Osteoblast (primary cell): ENCODE data around the gene ACOT12. TPM values are rescaled to one million over a fixed set of nuclear protein-coding genes. Genes with fewer than 3 reads are reported as not detected.

ENCODE experiments used
- DNase-seq: peaks from one replicate; pipeline ENCODE4 v3.0.0; 2011; ENCODE audit warnings: low spot score, mixed read lengths; ENCODE audit not compliant: insufficient read length; ENCODE audit errors: missing footprints
- H2AFZ ChIP-seq: 2 replicates; pipeline ENCODE4 v1.6.0; 2011; ENCODE audit warnings: mild to moderate bottlenecking, low read length
- H3K27ac ChIP-seq: 2 replicates; pipeline ENCODE4 v1.5.1; 2011; ENCODE audit warnings: mild to moderate bottlenecking, low read depth, low read length, moderate library complexity
- H3K27me3 ChIP-seq: 2 replicates; pipeline ENCODE4 v1.6.0; 2012; ENCODE audit warnings: mild to moderate bottlenecking, control low read depth, inconsistent platforms, low read length, moderate library complexity; ENCODE audit not compliant: insufficient read depth
- H3K36me3 ChIP-seq: 2 replicates; pipeline ENCODE4 v1.5.1; 2011; ENCODE audit warnings: mild to moderate bottlenecking, low read length, control low read depth, moderate library complexity; ENCODE audit not compliant: insufficient read depth
- H3K4me1 ChIP-seq: 2 replicates; pipeline ENCODE4 v1.5.1; 2011; ENCODE audit warnings: mild to moderate bottlenecking, low read length, control low read depth, moderate library complexity; ENCODE audit not compliant: insufficient read depth
- H3K4me2 ChIP-seq: 2 replicates; pipeline ENCODE4 v1.6.0; 2011; ENCODE audit warnings: mild to moderate bottlenecking, low read length; ENCODE audit not compliant: insufficient read depth
- H3K4me3 ChIP-seq: fragments of 200-600 bp; sonication (generic); 3 replicates; pipeline ENCODE4 v1.5.1; 2012; ENCODE audit warnings: mild to moderate bottlenecking, low read length, inconsistent platforms; ENCODE audit not compliant: insufficient read depth
- H3K79me2 ChIP-seq: 2 replicates; pipeline ENCODE4 v1.6.0; 2012; ENCODE audit warnings: mild to moderate bottlenecking, low read length, control low read depth, inconsistent platforms; ENCODE audit not compliant: insufficient read depth
- H3K9me3 ChIP-seq: 2 replicates; pipeline ENCODE4 v1.5.1; 2011; ENCODE audit warnings: low read depth, low read length, control low read depth
- H4K20me1 ChIP-seq: 2 replicates; pipeline ENCODE4 v1.6.0; 2012; ENCODE audit warnings: mild to moderate bottlenecking, low read length, control low read depth; ENCODE audit not compliant: insufficient read depth
- total RNA-seq: library from RNA; depleted of rRNA; stranded (reverse); fragments of >200 nt; gene quantifications from 2 replicates; pipeline ENCODE4 v1.2.3, GENCODE V29; 2012
- TF ChIP-seq, protein P1 (sequence below): IDR thresholded peaks from 2 replicates; pipeline ENCODE4 v1.5.1; 2011; ENCODE audit warnings: mild to moderate bottlenecking, low read depth, low read length, moderate library complexity; ENCODE audit errors: extremely low read depth

Gene ACOT12
- total RNA-seq, 1 donor, result not detected

DNA sequence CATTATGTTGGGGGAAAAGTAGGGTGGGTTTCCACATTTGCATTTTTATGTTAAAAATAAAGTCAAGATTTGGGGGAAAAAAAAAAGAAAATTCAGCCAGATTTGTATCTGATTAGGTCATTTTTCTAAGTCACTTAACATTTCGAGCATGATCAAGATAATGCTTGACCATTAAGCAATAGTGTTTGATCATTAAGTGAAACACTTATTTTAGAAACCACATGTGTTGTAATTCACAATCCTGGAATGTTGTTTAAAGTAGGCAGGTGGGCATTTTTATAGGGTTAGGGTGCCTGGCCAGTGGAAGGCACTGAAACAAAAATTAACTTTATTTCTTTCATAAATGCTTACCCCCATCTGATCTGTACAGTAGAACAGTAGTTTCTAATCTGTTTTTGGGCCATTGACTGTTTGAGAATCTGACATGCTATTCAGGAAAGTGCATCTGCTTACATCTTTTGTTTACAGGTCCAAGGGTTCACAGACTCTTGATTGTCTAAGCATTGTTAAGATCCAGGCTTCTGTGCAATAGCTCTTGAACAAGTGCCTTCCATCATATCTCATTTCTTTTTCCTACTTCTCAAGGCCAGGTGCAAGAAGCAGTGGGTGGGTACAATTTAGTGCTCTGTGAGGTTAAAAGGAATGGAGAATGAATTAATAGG is 83.4 kb downstream of the ACOT12 start:
- H3K9me3 ChIP-seq, result no peaks in the 10 kb centered on the region
- H3K4me1 ChIP-seq, result peaks cover 3% of the 10 kb centered on the region
- H4K20me1 ChIP-seq, result no peaks in the 10 kb centered on the region
- no peak overlapping the region for H3K27ac ChIP-seq
- H2AFZ ChIP-seq, result no peak overlapping the region
- no peak overlapping the region for H3K4me2 ChIP-seq
- peaks cover 10% of the 10 kb centered on the region for H3K79me2 ChIP-seq
- TF ChIP-seq, protein P1, sequence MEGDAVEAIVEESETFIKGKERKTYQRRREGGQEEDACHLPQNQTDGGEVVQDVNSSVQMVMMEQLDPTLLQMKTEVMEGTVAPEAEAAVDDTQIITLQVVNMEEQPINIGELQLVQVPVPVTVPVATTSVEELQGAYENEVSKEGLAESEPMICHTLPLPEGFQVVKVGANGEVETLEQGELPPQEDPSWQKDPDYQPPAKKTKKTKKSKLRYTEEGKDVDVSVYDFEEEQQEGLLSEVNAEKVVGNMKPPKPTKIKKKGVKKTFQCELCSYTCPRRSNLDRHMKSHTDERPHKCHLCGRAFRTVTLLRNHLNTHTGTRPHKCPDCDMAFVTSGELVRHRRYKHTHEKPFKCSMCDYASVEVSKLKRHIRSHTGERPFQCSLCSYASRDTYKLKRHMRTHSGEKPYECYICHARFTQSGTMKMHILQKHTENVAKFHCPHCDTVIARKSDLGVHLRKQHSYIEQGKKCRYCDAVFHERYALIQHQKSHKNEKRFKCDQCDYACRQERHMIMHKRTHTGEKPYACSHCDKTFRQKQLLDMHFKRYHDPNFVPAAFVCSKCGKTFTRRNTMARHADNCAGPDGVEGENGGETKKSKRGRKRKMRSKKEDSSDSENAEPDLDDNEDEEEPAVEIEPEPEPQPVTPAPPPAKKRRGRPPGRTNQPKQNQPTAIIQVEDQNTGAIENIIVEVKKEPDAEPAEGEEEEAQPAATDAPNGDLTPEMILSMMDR, result no peak
- DNase-seq, result no peak
- H3K36me3 ChIP-seq, result peaks cover 40% of the 10 kb centered on the region
- H3K4me3 ChIP-seq, result no peak overlapping the region
- H3K27me3 ChIP-seq, result no peaks in the 10 kb centered on the region

GRCh38 chr5:81308836-81309235 is 85.1 kb downstream of the ACOT12 start:
- Histone ChIP-seq H3K4me3 (no peak overlapping the region), H4K20me1 (peaks cover 4% of the 10 kb centered on the region), H3K79me2 (peaks cover 24% of the 10 kb centered on the region), H3K4me2 (no peak overlapping the region), H3K9me3 (no peaks in the 10 kb centered on the region), H3K27me3 (no peaks in the 10 kb centered on the region), H3K4me1 (peaks cover 3% of the 10 kb centered on the region), H2AFZ (no peak overlapping the region), H3K27ac (no peak overlapping the region), H3K36me3 (peaks cover 44% of the 10 kb centered on the region)
- DNase-seq, result no peak
- TF ChIP-seq, protein P1, result no peak

- no peak overlapping the region for H3K27ac ChIP-seq
- no peaks in the 10 kb centered on the region for H3K9me3 ChIP-seq
- H4K20me1 ChIP-seq, result peaks cover 4% of the 10 kb centered on the region
- no peak for DNase-seq
- TF ChIP-seq, protein P1, result no peak
- peaks cover 50% of the 10 kb centered on the region for H3K79me2 ChIP-seq
- H3K27me3 ChIP-seq, result no peaks in the 10 kb centered on the region
- no peak overlapping the region for H2AFZ ChIP-seq
- H3K4me3 ChIP-seq, result no peak overlapping the region
- H3K4me2 ChIP-seq, result no peak overlapping the region
- peaks cover 20% of the 10 kb centered on the region for H3K36me3 ChIP-seq
- peaks cover 15% of the 10 kb centered on the region for H3K4me1 ChIP-seq
These were observed 88.1 kb downstream of the ACOT12 start for GRCh38 chr5:81305785-81306184.

GRCh38 chr5:81303563-81303962 is 90.4 kb downstream of the ACOT12 start:
- Histone ChIP-seq H2AFZ (no peak overlapping the region), H3K4me2 (peak overlapping the region; percentile 12), H4K20me1 (peaks cover 4% of the 10 kb centered on the region), H3K27me3 (no peaks in the 10 kb centered on the region), H3K4me1 (peaks cover 26% of the 10 kb centered on the region), H3K36me3 (peaks cover 9% of the 10 kb centered on the region), H3K9me3 (no peaks in the 10 kb centered on the region), H3K79me2 (peaks cover 64% of the 10 kb centered on the region), H3K4me3 (no peak overlapping the region), H3K27ac (peak overlapping the region; percentile 96)
- DNase-seq, result no peak
- TF ChIP-seq, protein P1, result no peak
